HG03045 (cell line): ENCODE data around the gene MCM7.

Experiments used
- ATAC-seq: cut with Tn5 transposase; IDR thresholded peaks from one replicate; pipeline ENCODE4 v1.9.1; 2021; ENCODE audit warnings: mild to moderate bottlenecking, moderate library complexity; ENCODE audit not compliant: unreplicated experiment

The MCM7 gene

DNA sequence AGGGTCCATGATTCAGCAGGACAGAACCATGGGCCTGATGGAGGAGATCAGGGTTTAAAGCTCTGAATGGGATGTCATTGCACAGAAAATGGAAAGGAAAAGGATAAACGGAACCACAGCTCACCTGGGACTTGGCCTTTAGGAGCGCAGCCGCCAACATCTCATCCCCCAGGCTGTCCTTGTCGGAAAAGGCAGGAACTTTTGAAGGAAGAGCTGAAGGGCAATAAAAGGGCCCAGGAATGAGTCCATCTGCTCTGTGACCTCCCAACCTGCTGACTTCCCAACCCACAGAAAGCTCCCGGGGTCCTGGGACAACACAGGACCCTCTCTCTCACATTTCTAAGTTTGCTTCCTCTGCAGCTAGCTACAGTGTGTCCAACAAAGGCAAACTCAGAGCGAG, 25.8 kb downstream of the MCM7 start:
- no peak for ATAC-seq

- no peak for ATAC-seq
Measured at GRCh38 chr7:100074841-100075240, 26.4 kb downstream of the MCM7 start.

DNA sequence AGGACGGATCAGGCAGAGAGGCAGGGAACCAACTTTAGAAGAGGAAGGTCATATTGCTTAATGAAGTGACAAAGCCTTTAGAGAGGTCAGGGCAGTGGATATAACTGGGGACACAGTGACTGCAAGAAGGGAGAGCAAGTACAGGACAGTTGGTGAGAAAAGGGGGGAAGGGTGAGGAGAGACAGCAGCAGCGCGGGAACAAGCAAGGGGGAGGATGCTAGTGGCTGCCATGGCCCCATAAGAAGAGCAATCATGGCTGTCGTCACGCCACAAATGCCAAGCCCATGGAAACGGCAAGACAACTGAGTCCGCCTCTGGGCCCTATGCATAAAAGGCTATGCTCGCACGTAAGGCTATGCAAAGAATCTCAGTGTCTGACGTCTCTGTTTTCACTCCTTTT, 28.7 kb downstream of the MCM7 start:
- ATAC-seq = no peak

DNA sequence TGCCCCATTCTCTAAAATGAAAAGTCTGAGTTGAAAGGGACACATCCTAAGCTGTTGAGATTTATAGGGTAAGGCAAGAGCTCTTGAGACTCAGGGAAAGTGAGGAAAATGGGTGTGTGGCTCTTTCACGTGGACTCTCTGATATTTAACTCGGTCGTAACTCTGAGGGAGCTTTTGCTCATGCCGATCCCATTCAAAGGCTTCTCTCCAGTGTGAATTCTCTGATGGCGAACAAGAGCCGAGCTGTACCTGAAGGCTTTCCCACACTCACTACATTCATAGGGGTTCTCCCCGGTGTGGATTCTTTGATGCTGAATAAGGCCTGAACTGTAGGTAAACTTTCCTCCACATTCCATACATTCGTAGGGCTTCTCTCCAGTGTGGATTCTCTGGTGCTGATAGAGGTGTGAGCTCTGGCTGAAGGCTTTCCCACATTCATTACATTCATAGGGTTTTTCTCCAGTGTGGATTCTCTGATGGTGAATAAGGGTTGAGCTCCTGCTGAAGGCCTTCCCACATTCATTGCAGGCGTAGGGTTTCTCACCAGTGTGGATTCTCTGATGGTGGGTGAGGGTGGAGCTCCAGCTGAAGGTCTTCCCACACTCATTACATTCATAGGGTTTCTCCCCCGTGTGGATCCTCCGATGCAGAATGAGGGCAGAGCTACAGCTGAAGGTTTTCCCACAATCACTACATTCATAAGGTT, 30.0 kb downstream of the MCM7 start:
- ATAC-seq = no peak

DNA sequence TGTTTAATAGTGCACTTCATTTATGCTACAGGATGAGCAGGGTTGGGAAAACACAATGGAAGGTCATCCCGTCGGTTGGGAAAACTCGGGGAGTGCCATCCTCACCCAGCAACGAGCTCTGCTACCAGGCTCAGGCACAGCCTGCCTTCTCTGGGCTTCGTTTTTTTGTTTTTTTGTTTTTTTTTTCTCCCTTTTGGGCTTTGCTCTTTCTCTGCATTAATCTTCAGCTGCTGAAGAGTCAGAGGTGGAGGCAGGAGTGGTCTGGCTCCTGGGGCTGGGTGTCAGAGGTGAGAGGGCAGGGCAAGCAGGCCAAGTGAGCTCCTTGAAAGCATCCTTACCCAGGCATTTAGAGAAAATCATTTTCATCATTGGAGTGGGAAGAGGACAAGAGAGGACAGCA, 31.2 kb downstream of the MCM7 start:
- ATAC-seq = no peak

DNA sequence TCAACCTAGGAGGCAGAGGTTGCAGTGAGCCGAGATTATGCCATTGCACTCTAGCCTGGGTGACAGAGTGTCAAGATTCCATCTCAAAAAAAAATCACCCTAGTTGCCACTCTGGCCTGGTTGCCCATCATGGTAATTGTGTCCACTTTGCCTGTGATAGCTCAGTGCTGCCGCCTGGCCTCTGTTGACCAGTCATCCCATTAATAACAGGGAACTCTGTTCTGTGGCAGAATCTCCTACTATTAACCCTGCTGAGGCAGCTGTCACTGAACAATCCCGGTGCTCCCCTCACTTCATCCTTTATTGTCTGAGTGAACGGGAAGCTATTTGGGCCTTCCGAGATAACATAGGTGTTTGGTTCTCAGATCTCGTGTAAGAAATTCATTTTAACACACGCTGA, 34.2 kb downstream of the MCM7 start:
- ATAC-seq = no peak

DNA sequence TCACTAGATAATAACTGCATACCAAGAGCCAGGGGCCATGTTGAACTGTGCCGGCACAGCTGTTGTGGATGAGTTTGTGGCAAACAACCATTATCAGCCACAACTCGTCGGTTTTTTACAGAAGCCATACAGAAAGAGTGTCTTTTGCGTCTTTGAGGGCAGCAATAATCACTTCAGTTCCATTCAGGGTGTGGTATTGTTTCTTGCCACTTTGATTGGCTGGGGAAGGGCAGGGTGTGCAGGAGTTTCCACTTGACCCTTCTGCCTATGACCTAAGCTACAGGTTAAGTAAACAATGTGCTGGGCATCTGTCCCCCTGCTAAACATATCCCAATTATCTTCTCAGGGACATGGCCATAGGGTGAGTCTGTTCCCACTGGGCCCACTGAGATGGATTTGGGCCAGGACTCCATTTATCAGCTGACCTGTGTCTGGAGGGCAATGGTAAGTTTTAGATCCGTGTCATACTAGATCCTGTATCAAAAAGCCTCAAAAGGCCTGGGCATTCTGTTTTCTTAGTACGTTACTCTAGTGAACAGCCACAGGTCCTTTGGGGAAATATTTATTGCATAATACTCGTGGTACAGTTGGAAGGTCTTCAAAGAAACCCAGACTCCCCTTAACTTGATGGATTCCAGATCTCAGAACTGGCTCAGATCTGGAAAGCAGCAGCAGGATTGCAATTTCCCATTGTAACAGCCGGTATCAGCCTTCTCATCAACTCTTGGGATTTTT, 35.6 kb downstream of the MCM7 start:
- ATAC-seq = no peak

DNA sequence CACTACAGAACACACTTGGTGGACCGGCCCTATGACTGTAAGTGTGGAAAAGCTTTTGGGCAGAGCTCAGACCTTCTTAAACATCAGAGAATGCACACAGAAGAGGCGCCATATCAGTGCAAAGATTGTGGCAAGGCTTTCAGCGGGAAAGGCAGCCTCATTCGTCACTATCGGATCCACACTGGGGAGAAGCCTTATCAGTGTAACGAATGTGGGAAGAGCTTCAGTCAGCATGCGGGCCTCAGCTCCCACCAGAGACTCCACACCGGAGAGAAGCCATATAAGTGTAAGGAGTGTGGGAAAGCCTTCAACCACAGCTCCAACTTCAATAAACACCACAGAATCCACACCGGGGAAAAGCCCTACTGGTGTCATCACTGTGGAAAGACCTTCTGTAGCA, 37.0 kb downstream of the MCM7 start:
- ATAC-seq = no peak

GRCh38 chr7:100063376-100063775, 37.8 kb downstream of the MCM7 start:
- ATAC-seq = no peak

GRCh38 chr7:100061518-100062193, 39.5 kb downstream of the MCM7 start:
- ATAC-seq = no peak

- ATAC-seq = no peak
Measured at GRCh38 chr7:100059251-100059739, 41.9 kb downstream of the MCM7 start.

- no peak for ATAC-seq
Measured at GRCh38 chr7:100057006-100057405, 44.2 kb downstream of the MCM7 start.

DNA sequence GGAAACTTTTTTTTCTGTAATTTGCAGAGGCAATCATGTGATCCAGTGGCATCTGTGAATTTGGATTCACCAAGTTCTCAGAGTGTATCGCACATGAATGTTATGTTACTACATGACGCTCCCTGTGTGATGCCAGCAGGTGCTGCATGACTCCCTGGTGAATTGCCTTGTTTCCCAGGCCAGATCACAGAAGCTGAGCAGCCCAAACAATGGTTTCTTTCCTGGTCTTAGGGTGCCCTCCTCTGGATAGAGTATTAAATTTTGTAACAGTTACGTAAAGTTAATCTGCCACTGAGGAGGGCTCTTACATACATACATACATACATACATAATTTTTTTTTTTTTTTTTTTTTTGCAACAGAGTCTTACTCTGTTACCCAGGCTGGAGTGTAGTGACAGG, 48.0 kb downstream of the MCM7 start:
- no peak for ATAC-seq

DNA sequence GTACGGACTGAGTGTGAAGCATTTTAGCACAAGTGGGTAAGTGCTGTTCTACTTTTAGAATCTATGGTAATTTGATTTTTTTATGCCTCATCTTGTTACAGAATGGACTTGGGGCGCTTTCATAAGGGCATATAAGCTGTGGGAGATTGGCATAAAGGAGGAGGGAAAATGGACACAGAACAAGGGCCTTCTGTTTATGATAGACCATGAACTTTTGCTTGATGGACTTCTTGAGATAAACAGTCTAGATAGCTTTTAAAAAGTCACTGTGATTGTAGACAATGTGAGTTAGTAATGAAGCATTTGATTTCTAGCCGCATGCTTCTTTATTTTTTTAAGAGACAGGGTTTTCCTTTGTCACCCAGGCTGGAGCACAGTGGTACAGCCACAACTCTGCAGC, 49.6 kb downstream of the MCM7 start:
- no peak for ATAC-seq

- peak; percentile 86 for ATAC-seq
Measured at GRCh38 chr7:100049441-100050291, 51.5 kb downstream of the MCM7 start, which contains the start of gene ZSCAN21. TSS of gene ZSCAN21 (plus strand) at chr7:100049774. CDS start at chr7:100057007, 7,233 bp downstream.

DNA sequence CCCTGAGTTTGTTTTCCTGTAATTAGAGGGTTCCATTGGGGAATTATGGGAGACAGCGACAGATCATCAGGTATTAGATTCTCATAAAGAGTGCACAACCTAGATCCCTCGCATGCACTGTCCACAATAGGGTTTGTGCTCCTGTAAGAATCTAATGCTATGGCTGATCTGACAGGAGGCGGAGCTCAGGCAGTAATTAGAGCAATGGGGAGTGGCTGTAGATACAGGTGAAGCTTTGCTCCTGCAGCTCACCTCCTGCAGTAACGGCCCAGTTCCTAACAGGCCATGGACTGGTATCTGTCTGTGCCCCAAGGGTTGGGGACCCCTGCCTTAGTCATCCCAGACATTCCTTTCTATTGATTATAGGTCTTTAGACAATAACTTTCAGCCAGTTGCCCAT, 52.5 kb downstream of the MCM7 start:
- ATAC-seq = no peak

DNA sequence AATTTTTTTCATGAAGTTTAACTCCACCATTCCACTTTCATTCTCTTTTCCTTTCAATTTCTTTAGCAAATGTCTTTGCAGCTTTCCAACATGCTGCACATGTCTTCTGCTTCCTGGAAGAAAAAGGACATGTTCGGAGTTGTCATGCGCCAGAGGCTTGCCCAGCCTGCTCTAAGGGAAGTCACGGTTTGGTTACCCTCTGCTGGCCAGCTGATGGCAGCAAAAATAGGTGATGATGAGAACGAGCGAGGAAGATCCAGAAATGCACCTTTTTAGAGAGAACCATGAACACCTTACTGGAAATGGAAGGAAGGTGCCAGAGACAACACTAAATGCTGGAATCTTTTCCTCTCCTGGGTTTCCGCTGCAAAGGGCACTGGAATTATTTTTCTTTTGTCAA, 56.5 kb downstream of the MCM7 start:
- no peak for ATAC-seq
